ENCODE measurements around the gene CST4.
"Not testable (repeated sequence)": the region's sequence is repeated elsewhere in the genome, so short reads cannot be mapped to it uniquely, and the experiment has no call there.

The CST4 gene

DNA sequence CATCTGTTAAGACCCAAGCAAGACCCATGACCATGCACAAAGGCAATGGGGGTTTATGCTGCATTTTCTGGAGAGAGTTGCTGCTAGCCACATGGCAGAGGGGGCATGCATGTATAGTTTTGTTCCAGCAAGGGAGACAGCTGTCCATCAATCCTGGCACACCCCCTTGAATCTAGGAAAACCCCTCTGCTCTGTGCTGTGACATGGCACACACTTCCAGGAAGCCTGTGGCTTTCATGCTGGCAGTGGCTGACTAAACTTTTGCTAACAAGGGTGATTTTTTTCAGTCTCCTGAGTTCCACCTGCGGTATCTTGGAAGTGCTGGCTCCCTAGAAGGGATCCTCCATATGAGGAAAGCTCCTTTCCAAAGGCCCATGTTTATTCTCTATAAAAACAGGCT is 9.1 kb upstream of the CST4 start:
- H3K4me3 Mint-ChIP-seq = no peak overlapping the region
- no peaks in the 10 kb centered on the region for H3K9me3 Mint-ChIP-seq
- H3K36me3 Mint-ChIP-seq (ENCODE audit: low read depth) = no peaks in the 10 kb centered on the region
- H3K4me1 Mint-ChIP-seq (ENCODE audit: low read depth) = no peaks in the 10 kb centered on the region
- DNase-seq (ENCODE audit: low spot score) = no peak
- peaks cover 8% of the 10 kb centered on the region for H3K27me3 Mint-ChIP-seq (ENCODE audit: low read depth)
- no peak overlapping the region for H3K27ac Mint-ChIP-seq

- not testable (repeated sequence) for H3K4me1 Mint-ChIP-seq (ENCODE audit: low read depth); H3K36me3 Mint-ChIP-seq (ENCODE audit: low read depth); H3K27me3 Mint-ChIP-seq (ENCODE audit: low read depth); H3K27ac Mint-ChIP-seq; H3K4me3 Mint-ChIP-seq; H3K9me3 Mint-ChIP-seq; DNase-seq (ENCODE audit: low spot score)
Measured at GRCh38 chr20:23695068-23695395, 6.2 kb upstream of the CST4 start.

GRCh38 chr20:23694178-23695067 is 5.6 kb upstream of the CST4 start:
- not testable (repeated sequence) for H3K27me3 Mint-ChIP-seq (ENCODE audit: low read depth); DNase-seq (ENCODE audit: low spot score); H3K4me1 Mint-ChIP-seq (ENCODE audit: low read depth); H3K27ac Mint-ChIP-seq; H3K9me3 Mint-ChIP-seq; H3K4me3 Mint-ChIP-seq; H3K36me3 Mint-ChIP-seq (ENCODE audit: low read depth)

GRCh38 chr20:23692725-23693619 is 4.1 kb upstream of the CST4 start:
- not testable (repeated sequence) for H3K27me3 Mint-ChIP-seq (ENCODE audit: low read depth); H3K9me3 Mint-ChIP-seq; DNase-seq (ENCODE audit: low spot score)

DNA sequence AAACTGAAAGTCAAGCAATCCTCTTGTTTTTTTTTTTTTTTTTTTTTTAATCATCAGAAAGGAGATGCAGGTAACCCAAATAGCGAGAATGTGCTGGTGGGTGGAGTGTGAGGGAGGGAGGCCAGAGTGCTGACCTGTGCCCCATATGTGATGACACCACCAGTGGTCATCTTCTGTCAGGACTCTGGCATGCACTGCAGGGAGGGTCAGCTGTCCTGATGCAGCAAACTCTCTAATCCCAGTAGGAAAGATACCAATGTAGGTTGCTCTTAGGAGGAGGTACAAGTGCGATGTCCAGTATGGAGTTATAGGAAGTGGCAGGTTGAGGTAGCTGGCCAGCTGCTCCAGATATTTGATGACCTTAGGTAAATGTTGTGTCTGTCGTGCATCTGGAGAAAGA is 2.8 kb upstream of the CST4 start:
- Mint-ChIP-seq H3K27me3 (ENCODE audit: low read depth) (peaks cover 8% of the 10 kb centered on the region), H3K36me3 (ENCODE audit: low read depth) (no peaks in the 10 kb centered on the region)

More at GRCh38 chr20:23692725-23693619, 4.1 kb upstream of the CST4 start:
- not testable (repeated sequence) for H3K36me3 Mint-ChIP-seq (ENCODE audit: low read depth); H3K4me1 Mint-ChIP-seq (ENCODE audit: low read depth); H3K4me3 Mint-ChIP-seq; H3K27ac Mint-ChIP-seq

DNA sequence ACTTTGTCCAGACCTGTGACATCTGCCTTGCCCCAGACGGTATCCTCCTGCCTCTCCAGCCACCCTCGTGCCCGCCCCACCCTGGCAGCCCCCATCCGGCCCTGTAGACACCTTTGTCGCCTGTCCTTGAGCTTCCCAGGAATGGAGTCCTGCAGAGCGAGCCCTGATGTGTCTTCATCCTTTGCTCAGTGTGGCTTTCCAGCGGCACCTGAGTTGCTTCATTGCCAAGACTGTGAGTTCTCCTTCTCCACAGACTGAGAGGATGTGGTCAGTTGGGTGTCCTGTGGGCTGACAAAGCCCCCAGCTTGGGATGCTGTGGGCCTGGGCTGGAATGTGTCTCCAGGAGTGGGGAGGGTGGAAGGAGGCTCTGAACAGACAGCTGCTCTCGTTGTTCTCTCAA is 1.7 kb upstream of the CST4 start:
- H3K27me3 Mint-ChIP-seq (ENCODE audit: low read depth) = peaks cover 3% of the 10 kb centered on the region
- H3K36me3 Mint-ChIP-seq (ENCODE audit: low read depth) = no peaks in the 10 kb centered on the region

More for the DNA sequence above, 2.8 kb upstream of the CST4 start:
- H3K27ac Mint-ChIP-seq = no peak overlapping the region
- no peaks in the 10 kb centered on the region for H3K9me3 Mint-ChIP-seq
- H3K4me1 Mint-ChIP-seq (ENCODE audit: low read depth) = no peaks in the 10 kb centered on the region
- DNase-seq (ENCODE audit: low spot score) = no peak
- H3K4me3 Mint-ChIP-seq = no peak overlapping the region

GRCh38 chr20:23689399-23689690 is 507 bp upstream of the CST4 start:
- H3K27me3 Mint-ChIP-seq (ENCODE audit: low read depth) = no peaks in the 10 kb centered on the region
- DNase-seq (ENCODE audit: low spot score) = no peak
- H3K4me3 Mint-ChIP-seq = no peak overlapping the region
- H3K9me3 Mint-ChIP-seq = no peaks in the 10 kb centered on the region
- H3K27ac Mint-ChIP-seq = no peak overlapping the region
- no peaks in the 10 kb centered on the region for H3K4me1 Mint-ChIP-seq (ENCODE audit: low read depth)
- no peaks in the 10 kb centered on the region for H3K36me3 Mint-ChIP-seq (ENCODE audit: low read depth)

More for the DNA sequence above, 1.7 kb upstream of the CST4 start:
- H3K27ac Mint-ChIP-seq = no peak overlapping the region
- DNase-seq (ENCODE audit: low spot score) = no peak
- H3K4me3 Mint-ChIP-seq = no peak overlapping the region
- no peaks in the 10 kb centered on the region for H3K9me3 Mint-ChIP-seq
- no peaks in the 10 kb centered on the region for H3K4me1 Mint-ChIP-seq (ENCODE audit: low read depth)

GRCh38 chr20:23687986-23688385 is 852 bp downstream of the CST4 start:
- Mint-ChIP-seq H3K36me3 (ENCODE audit: low read depth) (no peaks in the 10 kb centered on the region), H3K4me3 (no peak overlapping the region), H3K27me3 (ENCODE audit: low read depth) (no peaks in the 10 kb centered on the region), H3K27ac (no peak overlapping the region), H3K4me1 (ENCODE audit: low read depth) (no peaks in the 10 kb centered on the region), H3K9me3 (no peaks in the 10 kb centered on the region)
- DNase-seq (ENCODE audit: low spot score) = no peak

DNA sequence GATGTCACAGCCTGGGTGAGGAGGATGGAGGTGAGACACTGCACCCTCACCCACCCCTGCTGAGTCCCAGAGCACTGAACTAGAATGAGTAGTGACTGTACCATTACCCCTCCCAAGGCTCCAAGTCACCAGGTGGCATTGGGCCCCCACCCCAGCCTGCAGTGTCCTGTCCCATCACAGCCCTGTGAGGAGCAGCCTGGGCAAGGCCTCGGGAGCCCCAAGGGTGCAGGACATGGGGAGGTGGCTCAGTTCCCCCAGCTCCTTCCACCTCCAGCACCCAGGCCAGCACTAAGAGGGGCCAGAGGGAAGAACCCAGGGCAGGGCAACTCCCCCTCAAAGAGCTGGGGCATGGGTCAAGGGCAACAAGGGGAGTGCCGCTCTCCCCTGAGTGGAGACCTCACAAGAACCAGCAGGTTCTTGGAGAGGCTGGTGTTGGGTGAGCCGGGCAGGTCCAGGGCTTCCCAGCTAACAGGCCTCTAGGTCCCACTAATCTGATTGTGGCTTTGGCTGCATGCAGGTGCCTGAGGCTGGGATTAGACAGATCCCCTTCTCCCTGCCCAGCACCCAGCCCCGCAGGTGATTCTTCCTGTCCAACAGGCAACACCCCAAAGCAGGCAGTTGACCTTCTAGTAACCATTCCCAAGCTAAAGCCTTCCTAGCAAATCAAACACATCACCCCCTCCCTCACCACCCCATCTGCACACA is 2.6 kb downstream of the CST4 start:
- no peak for DNase-seq (ENCODE audit: low spot score)
- Mint-ChIP-seq H3K4me3 (no peak overlapping the region), H3K4me1 (ENCODE audit: low read depth) (no peaks in the 10 kb centered on the region), H3K27me3 (ENCODE audit: low read depth) (no peaks in the 10 kb centered on the region), H3K36me3 (ENCODE audit: low read depth) (no peaks in the 10 kb centered on the region), H3K27ac (no peak overlapping the region), H3K9me3 (no peaks in the 10 kb centered on the region)

GRCh38 chr20:23685529-23685896 is 3.3 kb downstream of the CST4 start:
- not testable (repeated sequence) for H3K27ac Mint-ChIP-seq; DNase-seq (ENCODE audit: low spot score); H3K9me3 Mint-ChIP-seq; H3K27me3 Mint-ChIP-seq (ENCODE audit: low read depth); H3K4me1 Mint-ChIP-seq (ENCODE audit: low read depth); H3K36me3 Mint-ChIP-seq (ENCODE audit: low read depth); H3K4me3 Mint-ChIP-seq

DNA sequence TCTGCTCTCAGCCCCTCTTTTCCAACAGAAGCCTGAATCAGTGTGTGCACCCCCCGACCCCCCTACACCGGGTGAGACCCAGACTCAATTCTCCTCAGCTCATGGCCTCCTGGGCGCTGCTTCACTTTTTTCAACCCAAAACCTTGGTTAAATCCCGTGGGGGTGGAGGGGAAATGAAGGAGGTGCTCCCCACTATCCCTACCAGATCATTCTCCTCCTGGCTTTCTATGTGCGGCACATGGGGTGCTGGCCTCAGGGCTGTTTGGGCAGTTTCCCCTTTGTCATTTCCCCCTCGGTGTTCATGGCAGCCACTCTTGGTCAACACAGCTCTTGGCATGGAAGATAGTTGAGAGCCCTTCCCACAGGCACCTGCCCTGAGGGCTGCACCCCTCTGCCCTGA is 4.6 kb downstream of the CST4 start:
- H3K4me3 Mint-ChIP-seq = no peak overlapping the region
- no peak for DNase-seq (ENCODE audit: low spot score)
- H3K27ac Mint-ChIP-seq = no peak overlapping the region
- no peaks in the 10 kb centered on the region for H3K9me3 Mint-ChIP-seq
- no peaks in the 10 kb centered on the region for H3K4me1 Mint-ChIP-seq (ENCODE audit: low read depth)
- H3K36me3 Mint-ChIP-seq (ENCODE audit: low read depth) = no peaks in the 10 kb centered on the region
- no peaks in the 10 kb centered on the region for H3K27me3 Mint-ChIP-seq (ENCODE audit: low read depth)

- Mint-ChIP-seq H3K27me3 (ENCODE audit: low read depth) (no peaks in the 10 kb centered on the region), H3K4me3 (no peak overlapping the region)
Measured at GRCh38 chr20:23683807-23684206, 5.0 kb downstream of the CST4 start.

GRCh38 chr20:23683281-23683680 is 5.6 kb downstream of the CST4 start:
- Mint-ChIP-seq H3K27ac (no peak overlapping the region), H3K9me3 (no peaks in the 10 kb centered on the region), H3K4me1 (ENCODE audit: low read depth) (no peaks in the 10 kb centered on the region), H3K36me3 (ENCODE audit: low read depth) (no peaks in the 10 kb centered on the region), H3K27me3 (ENCODE audit: low read depth) (no peaks in the 10 kb centered on the region), H3K4me3 (no peak overlapping the region)
- no peak for DNase-seq (ENCODE audit: low spot score)

More at GRCh38 chr20:23683807-23684206, 5.0 kb downstream of the CST4 start:
- no peak for DNase-seq (ENCODE audit: low spot score)
- H3K36me3 Mint-ChIP-seq (ENCODE audit: low read depth) = no peaks in the 10 kb centered on the region
- no peaks in the 10 kb centered on the region for H3K4me1 Mint-ChIP-seq (ENCODE audit: low read depth)
- no peak overlapping the region for H3K27ac Mint-ChIP-seq
- no peaks in the 10 kb centered on the region for H3K9me3 Mint-ChIP-seq

GRCh38 chr20:23680146-23680545 is 8.7 kb downstream of the CST4 start:
- H3K4me3 Mint-ChIP-seq = no peak overlapping the region
- H3K9me3 Mint-ChIP-seq = no peaks in the 10 kb centered on the region
- no peaks in the 10 kb centered on the region for H3K4me1 Mint-ChIP-seq (ENCODE audit: low read depth)

More at GRCh38 chr20:23680146-23680545, 8.7 kb downstream of the CST4 start:
- Mint-ChIP-seq H3K36me3 (ENCODE audit: low read depth) (no peaks in the 10 kb centered on the region), H3K27ac (no peak overlapping the region), H3K27me3 (ENCODE audit: low read depth) (peaks cover 11% of the 10 kb centered on the region)
- DNase-seq (ENCODE audit: low spot score) = no peak
